Smooth muscle cell (in vitro differentiated cells): Measurements from ENCODE around the gene TACC2. TPM values are rescaled to one million over a fixed set of nuclear protein-coding genes. Genes with fewer than 3 reads are reported as not detected.
A peak's percentile ranks its signal among the peaks of the same experiment; 100 is the strongest.

Experiments used
- DNase-seq: peaks from one replicate; lab custom pipeline; 2025; ENCODE audit not compliant: unreplicated experiment; lab: John Stamatoyannopoulos, UW
- H2AFZ ChIP-seq: fragments of 200-600 bp; sonication (generic); 2 replicates; pipeline ENCODE4 v1.6.0; 2016; ENCODE audit warnings: antibody characterized with exemption, low read depth, mild to moderate bottlenecking
- H3F3A ChIP-seq: fragments of 200-600 bp; sonication (generic); 2 replicates; pipeline ENCODE4 v1.6.0; 2017; ENCODE audit warnings: antibody characterized with exemption, low read depth
- H3K27ac ChIP-seq: fragments of 200-600 bp; sonication (generic); 2 replicates; pipeline ENCODE4 v1.5.1; 2016; ENCODE audit warnings: low read depth, mild to moderate bottlenecking
- H3K27me3 ChIP-seq: fragments of 200-600 bp; sonication (generic); 2 replicates; pipeline ENCODE4 v1.6.1; 2016; ENCODE audit warnings: low read depth, mild to moderate bottlenecking
- H3K36me3 ChIP-seq: fragments of 200-600 bp; sonication (generic); 2 replicates; pipeline ENCODE4 v1.5.1; 2016; ENCODE audit warnings: low read depth
- H3K4me1 ChIP-seq: fragments of 200-600 bp; sonication (generic); 2 replicates; pipeline ENCODE4 v1.5.1; 2016; ENCODE audit warnings: low read depth
- H3K4me2 ChIP-seq: fragments of 200-600 bp; sonication (generic); 2 replicates; pipeline ENCODE4 v1.6.0; 2016; ENCODE audit warnings: mild to moderate bottlenecking
- H3K4me3 ChIP-seq: fragments of 200-600 bp; sonication (generic); 2 replicates; pipeline ENCODE4 v1.5.1; 2016; ENCODE audit warnings: mild to moderate bottlenecking
- H3K79me2 ChIP-seq: fragments of 200-600 bp; sonication (generic); 2 replicates; pipeline ENCODE4 v1.6.0; 2016; ENCODE audit warnings: low read depth, mild to moderate bottlenecking
- H3K9ac ChIP-seq: fragments of 200-600 bp; sonication (generic); 2 replicates; pipeline ENCODE4 v1.6.0; 2016; ENCODE audit warnings: low read depth
- H3K9me3 ChIP-seq: fragments of 200-600 bp; sonication (generic); replicated peaks from 2 replicates; pipeline ENCODE4 v1.5.1; 2016; ENCODE audit warnings: low read depth
- H4K20me1 ChIP-seq: fragments of 200-600 bp; sonication (generic); 2 replicates; pipeline ENCODE4 v1.6.0; 2016; ENCODE audit warnings: low read depth
- WGBS: methylation state at CpG from one replicate; pipeline ENCODE4 v1.1.7; 2016; ENCODE audit warnings: low lambda C conversion rate; 5-methylcytosine and 5-hydroxymethylcytosine counted together
- polyA plus RNA-seq: library from polyadenylated mRNA; unstranded; fragments of >200 nt; fragmentation: Nextera tagmentation; extraction: Ambion mirVana; gene quantifications from 2 replicates; pipeline ENCODE4 v1.2.1, GENCODE V29; 2016
- total RNA-seq: library from RNA; depleted of rRNA; stranded (reverse); fragments of >200 nt; gene quantifications from 2 replicates; pipeline ENCODE4 v1.2.3, GENCODE V29; 2014
- TF ChIP-seq, protein P1 (sequence below): fragments of 200-600 bp; sonication (generic); IDR thresholded peaks from 2 replicates; pipeline ENCODE4 v1.5.1; 2017; ENCODE audit warnings: borderline replicate concordance, mild to moderate bottlenecking, antibody characterized with exemption; ENCODE audit not compliant: insufficient read depth, poor library complexity, severe bottlenecking

Gene TACC2
- total and polyA plus RNA-seq, 2 experiments from 2014 or later: 2.8 to 7.6 TPM

DNA sequence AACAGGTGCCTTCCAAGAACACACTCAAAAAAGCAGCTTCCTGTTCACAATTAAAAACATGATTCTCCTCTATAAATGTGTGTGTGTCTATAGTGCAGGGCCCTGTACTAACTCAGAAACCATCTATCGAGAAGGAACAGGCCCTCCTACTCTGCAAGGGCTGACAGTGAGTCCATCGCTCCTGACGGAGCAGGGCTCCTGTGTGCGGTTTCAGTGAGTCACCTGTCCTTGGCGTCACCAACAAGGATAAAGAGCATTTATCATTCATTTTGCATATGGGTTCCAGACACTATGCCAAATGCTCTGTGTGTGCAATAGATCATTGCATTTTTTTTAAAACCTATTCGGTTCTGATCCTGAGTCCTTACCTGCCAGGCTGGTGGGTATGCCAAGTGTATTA lies 63.7 kb downstream of the TACC2 start:
- Histone ChIP-seq H3K36me3 (no peaks in the 10 kb centered on the region), H3K27me3 (no peaks in the 10 kb centered on the region), H3K79me2 (no peaks in the 10 kb centered on the region), H2AFZ (no peak overlapping the region), H3K4me1 (no peaks in the 10 kb centered on the region), H3F3A (no peaks in the 10 kb centered on the region), H4K20me1 (no peaks in the 10 kb centered on the region), H3K4me2 (no peak overlapping the region), H3K9me3 (no peaks in the 10 kb centered on the region), H3K4me3 (no peak overlapping the region), H3K9ac (no peak overlapping the region), H3K27ac (no peak overlapping the region)
- WGBS: 89% methylated on average over 6 of the region's 6 CpGs
- DNase-seq: no peak
- TF ChIP-seq, protein P1, sequence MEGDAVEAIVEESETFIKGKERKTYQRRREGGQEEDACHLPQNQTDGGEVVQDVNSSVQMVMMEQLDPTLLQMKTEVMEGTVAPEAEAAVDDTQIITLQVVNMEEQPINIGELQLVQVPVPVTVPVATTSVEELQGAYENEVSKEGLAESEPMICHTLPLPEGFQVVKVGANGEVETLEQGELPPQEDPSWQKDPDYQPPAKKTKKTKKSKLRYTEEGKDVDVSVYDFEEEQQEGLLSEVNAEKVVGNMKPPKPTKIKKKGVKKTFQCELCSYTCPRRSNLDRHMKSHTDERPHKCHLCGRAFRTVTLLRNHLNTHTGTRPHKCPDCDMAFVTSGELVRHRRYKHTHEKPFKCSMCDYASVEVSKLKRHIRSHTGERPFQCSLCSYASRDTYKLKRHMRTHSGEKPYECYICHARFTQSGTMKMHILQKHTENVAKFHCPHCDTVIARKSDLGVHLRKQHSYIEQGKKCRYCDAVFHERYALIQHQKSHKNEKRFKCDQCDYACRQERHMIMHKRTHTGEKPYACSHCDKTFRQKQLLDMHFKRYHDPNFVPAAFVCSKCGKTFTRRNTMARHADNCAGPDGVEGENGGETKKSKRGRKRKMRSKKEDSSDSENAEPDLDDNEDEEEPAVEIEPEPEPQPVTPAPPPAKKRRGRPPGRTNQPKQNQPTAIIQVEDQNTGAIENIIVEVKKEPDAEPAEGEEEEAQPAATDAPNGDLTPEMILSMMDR: no peak

DNA sequence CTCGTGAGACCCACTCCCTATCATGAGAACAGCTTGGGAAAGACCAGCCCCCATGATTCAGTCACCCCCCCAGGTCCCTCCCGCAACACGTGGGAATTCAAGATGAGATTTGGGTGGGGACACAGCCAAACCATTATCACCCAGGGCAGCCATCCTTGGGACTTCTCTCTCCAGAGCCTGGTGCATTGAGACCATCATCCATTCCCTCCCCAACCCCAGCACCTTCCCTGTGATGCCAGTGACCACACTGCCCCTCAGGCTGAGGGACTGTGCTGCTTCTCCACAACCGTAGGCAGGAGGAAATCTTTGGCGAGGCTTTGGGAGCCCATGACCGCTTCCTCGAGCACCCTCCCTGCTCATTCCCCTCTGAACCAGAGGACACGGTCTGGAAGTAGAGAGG lies 64.4 kb downstream of the TACC2 start:
- TF ChIP-seq, protein P1: no peak
- DNase-seq: no peak
- no peak overlapping the region for H3K27ac ChIP-seq

DNA sequence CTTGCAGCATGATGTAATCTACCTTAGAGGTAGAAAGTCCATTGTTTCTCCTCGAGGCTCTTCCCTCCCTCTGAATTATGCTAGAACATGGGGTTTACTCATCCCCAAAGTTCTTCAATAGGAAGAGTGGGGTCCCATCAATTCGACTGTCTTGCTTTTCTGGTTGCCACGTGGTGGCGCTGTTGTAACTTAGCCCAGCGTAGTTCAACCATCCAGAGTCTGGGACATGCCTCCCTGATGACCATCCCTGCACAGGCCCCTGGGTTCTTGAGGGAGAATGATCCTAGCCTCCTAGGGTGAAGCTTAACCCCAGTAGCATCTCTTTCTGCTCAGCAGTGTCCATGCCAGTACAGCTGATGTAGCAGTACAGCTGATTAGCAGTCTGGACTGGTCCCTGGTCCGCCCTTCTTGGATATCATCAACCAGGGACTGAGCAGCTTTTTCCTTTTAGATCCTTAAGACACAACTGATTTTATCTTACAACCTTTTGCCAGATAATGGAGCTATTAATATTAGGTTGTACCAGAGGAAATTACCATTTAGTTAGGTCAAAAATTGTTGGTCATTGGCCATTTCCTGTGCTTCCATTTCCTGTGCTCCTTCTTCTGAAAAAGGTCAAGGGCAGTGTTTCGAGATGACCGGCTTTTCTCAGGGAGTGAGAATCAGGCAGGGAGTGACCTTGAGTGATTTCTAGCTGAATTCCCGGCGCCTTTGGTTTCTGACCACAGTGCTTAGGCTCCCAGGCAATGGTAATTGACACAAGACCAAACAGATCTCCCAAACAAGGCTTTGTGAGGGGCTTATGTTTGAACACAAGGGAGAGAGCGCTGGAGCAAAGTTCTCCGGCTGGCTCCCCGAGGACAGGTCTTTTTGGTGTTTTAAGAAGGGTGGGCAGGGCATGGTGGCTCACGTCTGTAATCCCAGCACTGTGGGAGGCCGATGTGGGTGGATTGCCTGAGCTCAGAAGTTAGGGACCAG lies 65.4 kb downstream of the TACC2 start:
- Histone ChIP-seq H2AFZ (no peak overlapping the region), H3K9me3 (no peaks in the 10 kb centered on the region), H3K4me1 (no peaks in the 10 kb centered on the region), H3K36me3 (no peaks in the 10 kb centered on the region), H3K4me3 (no peak overlapping the region), H3K27ac (no peak overlapping the region), H3K4me2 (no peak overlapping the region), H3F3A (no peaks in the 10 kb centered on the region), H4K20me1 (no peaks in the 10 kb centered on the region), H3K9ac (no peak overlapping the region), H3K27me3 (no peaks in the 10 kb centered on the region), H3K79me2 (no peaks in the 10 kb centered on the region)
- TF ChIP-seq, protein P1: peak; percentile 49
- no peak for DNase-seq
- WGBS: 62% methylated on average over 15 of the region's 15 CpGs

More for the DNA sequence above, 64.4 kb downstream of the TACC2 start:
- H3K79me2 ChIP-seq: no peaks in the 10 kb centered on the region
- H3K27me3 ChIP-seq: no peaks in the 10 kb centered on the region
- no peaks in the 10 kb centered on the region for H3K9me3 ChIP-seq
- no peak overlapping the region for H3K9ac ChIP-seq
- H3K4me3 ChIP-seq: no peak overlapping the region
- H2AFZ ChIP-seq: no peak overlapping the region
- no peaks in the 10 kb centered on the region for H3F3A ChIP-seq
- 93% methylated on average over 8 of the region's 8 CpGs for WGBS
- H3K4me2 ChIP-seq: no peak overlapping the region
- no peaks in the 10 kb centered on the region for H3K4me1 ChIP-seq
- no peaks in the 10 kb centered on the region for H4K20me1 ChIP-seq
- H3K36me3 ChIP-seq: no peaks in the 10 kb centered on the region
